ENCODE data around the gene OTOP2.
A peak's percentile ranks its signal among the peaks of the same experiment; 100 is the strongest.

Gene OTOP2

DNA sequence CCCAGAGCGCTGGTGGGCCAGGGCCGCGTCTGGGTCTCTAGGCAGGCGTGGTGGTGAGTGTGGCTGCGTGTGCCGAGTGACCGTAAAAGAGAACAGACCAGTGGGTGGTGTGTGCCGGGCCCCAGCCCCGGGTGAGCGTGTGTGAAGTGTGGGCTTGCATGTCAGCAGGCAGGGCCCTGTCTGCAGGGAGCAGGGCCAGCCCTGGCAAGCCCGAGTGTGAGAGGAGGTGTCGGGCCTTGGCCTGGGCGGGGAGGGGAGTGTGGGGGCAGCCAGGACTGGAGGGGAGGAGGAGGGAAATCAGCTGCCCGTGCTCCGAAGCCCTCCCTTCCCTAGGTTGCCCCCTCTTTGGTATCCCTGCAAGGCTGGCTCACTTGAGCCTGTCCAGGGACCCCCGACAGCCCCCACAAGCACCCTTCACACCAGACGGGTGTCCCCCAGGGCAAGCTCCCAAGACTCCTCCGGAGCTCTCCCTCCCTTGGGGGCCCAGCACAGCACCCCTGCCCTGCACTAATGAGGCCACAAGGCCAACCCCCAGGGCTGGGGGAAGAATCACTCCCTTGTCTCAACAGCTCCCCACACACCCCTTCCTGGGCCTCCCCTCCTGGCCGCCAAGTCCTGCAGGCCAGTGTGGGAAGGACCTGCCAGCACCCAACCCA, 2.9 kb upstream of the OTOP2 start:
- TF ChIP-seq, protein P1, sequence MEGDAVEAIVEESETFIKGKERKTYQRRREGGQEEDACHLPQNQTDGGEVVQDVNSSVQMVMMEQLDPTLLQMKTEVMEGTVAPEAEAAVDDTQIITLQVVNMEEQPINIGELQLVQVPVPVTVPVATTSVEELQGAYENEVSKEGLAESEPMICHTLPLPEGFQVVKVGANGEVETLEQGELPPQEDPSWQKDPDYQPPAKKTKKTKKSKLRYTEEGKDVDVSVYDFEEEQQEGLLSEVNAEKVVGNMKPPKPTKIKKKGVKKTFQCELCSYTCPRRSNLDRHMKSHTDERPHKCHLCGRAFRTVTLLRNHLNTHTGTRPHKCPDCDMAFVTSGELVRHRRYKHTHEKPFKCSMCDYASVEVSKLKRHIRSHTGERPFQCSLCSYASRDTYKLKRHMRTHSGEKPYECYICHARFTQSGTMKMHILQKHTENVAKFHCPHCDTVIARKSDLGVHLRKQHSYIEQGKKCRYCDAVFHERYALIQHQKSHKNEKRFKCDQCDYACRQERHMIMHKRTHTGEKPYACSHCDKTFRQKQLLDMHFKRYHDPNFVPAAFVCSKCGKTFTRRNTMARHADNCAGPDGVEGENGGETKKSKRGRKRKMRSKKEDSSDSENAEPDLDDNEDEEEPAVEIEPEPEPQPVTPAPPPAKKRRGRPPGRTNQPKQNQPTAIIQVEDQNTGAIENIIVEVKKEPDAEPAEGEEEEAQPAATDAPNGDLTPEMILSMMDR (IDR thresholded peaks at IDR 0.05; ENCODE audit: unreplicated experiment in 3 of 3) = no peak
- H3K9me3 Mint-ChIP-seq = no peaks in the 10 kb centered on the region
- no peaks in the 10 kb centered on the region for H3K36me3 Mint-ChIP-seq (ENCODE audit: low read depth)
- H3K27me3 Mint-ChIP-seq (ENCODE audit: low read depth) = peaks cover 74% of the 10 kb centered on the region
- H3K4me3 Mint-ChIP-seq = peak overlapping the region; percentile 55 to 71 (median 60)
- peak overlapping the region in 1 of 3 experiments; percentile 62 for H3K27ac Mint-ChIP-seq
- H3K4me1 Mint-ChIP-seq = no peaks in the 10 kb centered on the region

DNA sequence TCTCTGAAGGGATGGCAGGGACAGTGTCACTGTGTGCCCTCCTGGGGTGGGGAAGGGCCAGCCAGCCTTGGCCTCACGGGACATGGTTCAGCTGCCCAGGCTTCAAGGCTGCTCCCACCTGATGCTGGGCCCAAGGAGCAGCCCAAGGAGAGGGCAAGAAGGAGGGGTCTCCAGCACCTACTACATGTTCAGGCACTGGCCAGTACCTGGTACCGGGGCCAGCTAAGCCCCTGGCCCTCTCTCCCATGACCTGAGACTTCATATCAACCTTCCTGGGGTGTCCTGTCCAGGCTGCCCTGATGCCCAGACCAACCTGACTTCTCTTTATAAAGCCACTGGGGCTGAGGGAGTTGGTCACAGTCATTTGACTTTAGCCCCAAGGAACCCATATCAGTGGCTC, 2.3 kb upstream of the OTOP2 start:
- H3K27me3 Mint-ChIP-seq (ENCODE audit: low read depth) = peaks cover 76% of the 10 kb centered on the region
- no peak overlapping the region for H3K4me3 Mint-ChIP-seq
- TF ChIP-seq, protein P1 (IDR thresholded peaks at IDR 0.05; ENCODE audit: unreplicated experiment in 3 of 3) = no peak
- no peak overlapping the region for H3K27ac Mint-ChIP-seq
- H3K36me3 Mint-ChIP-seq (ENCODE audit: low read depth) = no peaks in the 10 kb centered on the region
- H3K4me1 Mint-ChIP-seq = no peaks in the 10 kb centered on the region
- H3K9me3 Mint-ChIP-seq = no peaks in the 10 kb centered on the region

GRCh38 chr17:74922172-74922571, 1.9 kb upstream of the OTOP2 start:
- no peak overlapping the region for H3K27ac Mint-ChIP-seq

GRCh38 chr17:74922694-74923537, 1.2 kb upstream of the OTOP2 start, which contains the start of gene USH1G:
Gene USH1G (minus strand): TSS chr17:74923255. CDS start chr17:74923073, 182 bp downstream.
- H3K4me1 Mint-ChIP-seq = no peaks in the 10 kb centered on the region
- no peak within 1 kb of the TSS for H3K27ac Mint-ChIP-seq
- TF ChIP-seq, protein P1 (IDR thresholded peaks at IDR 0.05; ENCODE audit: unreplicated experiment in 3 of 3) = no peak
- H3K9me3 Mint-ChIP-seq = no peaks in the 10 kb centered on the region
- H3K36me3 Mint-ChIP-seq (ENCODE audit: low read depth) = no peaks in the 10 kb centered on the region
- H3K4me3 Mint-ChIP-seq = peak within 1 kb of the TSS; percentile 61 to 74 (median 72)
- H3K27me3 Mint-ChIP-seq (ENCODE audit: low read depth) = peaks cover 82% of the 10 kb centered on the region

More at GRCh38 chr17:74922172-74922571, 1.9 kb upstream of the OTOP2 start:
- Mint-ChIP-seq H3K9me3 (no peaks in the 10 kb centered on the region), H3K4me3 (peak overlapping the region; percentile 61 to 74 (median 72)), H3K4me1 (no peaks in the 10 kb centered on the region), H3K36me3 (ENCODE audit: low read depth) (no peaks in the 10 kb centered on the region), H3K27me3 (ENCODE audit: low read depth) (peaks cover 77% of the 10 kb centered on the region)
- TF ChIP-seq, protein P1 (IDR thresholded peaks at IDR 0.05; ENCODE audit: unreplicated experiment in 3 of 3) = no peak

DNA sequence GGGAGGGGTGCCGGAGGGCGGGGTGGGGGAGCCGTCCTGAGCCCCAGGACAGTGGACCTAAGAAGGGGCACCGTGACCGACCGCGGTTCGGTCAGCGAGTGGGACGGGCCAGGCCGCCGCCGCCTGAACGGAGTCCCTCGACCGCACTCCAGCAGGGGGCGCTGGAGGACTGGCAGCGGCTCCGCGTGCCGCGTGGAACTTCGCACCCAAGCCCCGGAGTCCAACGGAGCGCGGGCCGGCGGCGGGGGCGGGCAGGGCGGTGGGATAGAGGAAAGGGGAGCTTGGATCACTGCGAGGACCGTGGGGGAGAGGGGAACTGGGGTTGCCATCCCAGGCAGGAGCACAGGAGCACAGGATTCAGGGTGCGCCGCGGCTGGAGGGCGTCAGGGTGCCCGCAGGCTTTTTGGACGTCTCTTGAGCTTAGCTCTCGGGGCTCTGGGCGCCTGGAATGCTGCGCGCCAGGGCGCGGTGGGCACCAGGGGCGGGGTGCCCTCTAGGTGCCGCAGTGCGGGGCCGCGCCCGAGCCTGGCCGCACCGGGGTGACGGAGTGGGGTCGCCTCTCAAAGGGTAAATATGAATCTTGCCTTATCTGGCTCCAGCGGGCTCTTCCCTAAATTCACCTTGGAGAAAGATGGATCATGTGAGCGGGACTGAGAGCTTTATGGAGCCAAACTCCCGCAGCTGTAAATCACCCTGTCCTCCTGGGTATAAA, 379 bp upstream of the OTOP2 start:
- Mint-ChIP-seq H3K27ac (no peak overlapping the region), H3K9me3 (no peaks in the 10 kb centered on the region), H3K4me1 (no peaks in the 10 kb centered on the region), H3K27me3 (ENCODE audit: low read depth) (peaks cover 85% of the 10 kb centered on the region), H3K4me3 (peak overlapping the region in 1 of 3 experiments; percentile 71), H3K36me3 (ENCODE audit: low read depth) (no peaks in the 10 kb centered on the region)
- TF ChIP-seq, protein P1 (IDR thresholded peaks at IDR 0.05; ENCODE audit: unreplicated experiment in 3 of 3) = peak; percentile 80 to 88 (median 81)
